GM15510 (cell line): Measurements from ENCODE around the gene TMEM176A.

Experiments
- POLR2A ChIP-seq: IDR thresholded peaks from 3 replicates; pipeline ENCODE4 v1.6.1; 2011; ENCODE audit warnings: borderline replicate concordance; ENCODE audit not compliant: insufficient read length; ENCODE audit errors: extremely low read depth

The TMEM176A gene, protein sequence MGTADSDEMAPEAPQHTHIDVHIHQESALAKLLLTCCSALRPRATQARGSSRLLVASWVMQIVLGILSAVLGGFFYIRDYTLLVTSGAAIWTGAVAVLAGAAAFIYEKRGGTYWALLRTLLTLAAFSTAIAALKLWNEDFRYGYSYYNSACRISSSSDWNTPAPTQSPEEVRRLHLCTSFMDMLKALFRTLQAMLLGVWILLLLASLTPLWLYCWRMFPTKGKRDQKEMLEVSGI

GRCh38 chr7:150800581-150801241 lies at the start of gene TMEM176A:
TMEM176A (plus strand) TSS chr7:150800769; CDS start chr7:150801551, 782 bp downstream.
- no peak for TF ChIP-seq POLR2A

- no peak for TF ChIP-seq POLR2A
These were observed 48.9 kb upstream of the TMEM176A start for GRCh38 chr7:150751702-150752101.

DNA sequence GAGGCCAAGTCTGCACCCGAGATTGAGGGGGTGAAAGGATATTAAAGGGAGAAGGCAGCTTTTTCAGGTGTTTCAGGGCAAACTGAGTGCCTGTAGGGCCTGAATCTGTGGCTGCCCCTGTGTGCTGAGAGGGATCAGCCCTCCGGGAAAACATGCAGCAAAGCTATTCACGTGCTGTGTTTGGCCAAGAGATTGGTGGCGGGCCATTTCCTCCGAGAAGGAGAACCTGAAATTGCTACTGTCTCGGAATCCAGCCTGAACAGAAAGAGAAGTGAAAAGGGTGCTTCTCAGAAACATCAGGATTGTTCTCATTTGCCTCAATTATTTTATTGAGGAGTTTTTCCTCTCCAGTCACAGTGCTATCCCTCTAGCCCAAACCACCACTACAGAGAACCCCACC lies 47.3 kb upstream of the TMEM176A start:
- no peak for TF ChIP-seq POLR2A

- TF ChIP-seq POLR2A, result no peak
These were observed 46.6 kb upstream of the TMEM176A start for GRCh38 chr7:150753826-150754603.

DNA sequence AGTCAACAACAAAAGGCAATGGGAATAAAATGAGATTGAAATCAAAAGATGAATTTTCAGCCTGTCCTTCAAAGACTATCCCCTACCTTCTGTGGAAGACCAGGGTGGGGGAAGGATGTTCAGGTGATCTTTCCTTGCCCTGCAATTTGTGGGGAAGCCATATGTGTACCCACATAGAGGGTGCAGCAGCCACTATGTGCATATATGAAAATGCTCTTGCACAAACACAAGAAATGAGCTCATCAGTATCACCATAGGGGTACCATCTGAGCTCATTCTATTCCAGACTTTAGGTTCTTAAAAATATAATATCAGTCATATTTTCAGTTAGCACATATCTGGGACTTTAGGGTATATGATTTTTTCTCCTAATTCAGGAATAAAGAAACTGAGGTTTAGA lies 45.6 kb upstream of the TMEM176A start:
- TF ChIP-seq POLR2A, result no peak

DNA sequence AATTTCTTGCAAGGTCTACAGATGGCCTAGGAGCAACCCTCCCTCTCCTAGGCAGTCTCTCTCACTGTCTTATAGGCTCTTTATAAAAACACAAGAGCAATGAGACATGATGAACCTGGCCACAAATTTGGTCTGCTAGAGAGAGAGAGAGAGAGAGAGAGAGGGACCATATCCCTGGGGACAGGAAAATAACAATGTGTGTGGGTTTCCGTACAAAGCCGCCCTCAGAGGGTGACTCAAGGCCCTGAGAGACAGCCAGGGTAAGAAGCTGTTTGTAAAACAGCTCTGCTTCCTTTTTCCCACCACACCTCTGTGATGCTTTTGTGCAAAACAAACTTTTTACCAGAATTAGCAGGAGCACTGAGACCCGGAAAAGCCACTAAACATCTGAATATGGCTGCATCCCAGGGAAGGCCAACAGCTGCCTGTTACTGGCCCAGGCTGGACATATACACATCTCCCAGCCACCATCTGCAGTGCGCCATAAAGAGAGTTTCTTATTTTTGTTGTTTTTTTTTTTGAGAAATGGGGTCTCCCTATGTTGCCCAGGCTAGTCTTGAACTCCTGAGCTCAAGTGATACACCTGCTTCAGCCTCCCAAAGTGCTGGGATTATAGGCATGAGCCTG lies 45.0 kb upstream of the TMEM176A start:
- no peak for TF ChIP-seq POLR2A

GRCh38 chr7:150756166-150756565 lies 44.4 kb upstream of the TMEM176A start:
- TF ChIP-seq POLR2A, result no peak

- TF ChIP-seq POLR2A, result no peak
These were observed 43.7 kb upstream of the TMEM176A start for GRCh38 chr7:150756858-150757257.

DNA sequence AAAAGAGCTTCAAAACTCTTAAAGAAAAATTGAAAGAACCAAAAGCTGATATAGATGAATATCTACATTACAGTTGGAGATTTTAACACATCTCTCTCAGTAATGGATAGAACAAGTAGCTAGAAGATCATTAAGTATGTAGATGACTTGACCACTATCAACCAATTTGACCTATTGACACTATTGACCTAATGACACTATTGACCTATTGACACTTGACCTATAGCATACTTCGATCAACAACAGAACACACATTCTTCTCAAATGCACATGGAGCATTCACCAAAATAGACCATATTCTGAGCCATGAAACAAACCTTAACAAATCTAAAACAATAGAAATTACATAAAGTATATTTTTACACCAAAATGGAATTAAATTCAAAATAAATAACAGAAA lies 41.1 kb upstream of the TMEM176A start:
- no peak for TF ChIP-seq POLR2A

DNA sequence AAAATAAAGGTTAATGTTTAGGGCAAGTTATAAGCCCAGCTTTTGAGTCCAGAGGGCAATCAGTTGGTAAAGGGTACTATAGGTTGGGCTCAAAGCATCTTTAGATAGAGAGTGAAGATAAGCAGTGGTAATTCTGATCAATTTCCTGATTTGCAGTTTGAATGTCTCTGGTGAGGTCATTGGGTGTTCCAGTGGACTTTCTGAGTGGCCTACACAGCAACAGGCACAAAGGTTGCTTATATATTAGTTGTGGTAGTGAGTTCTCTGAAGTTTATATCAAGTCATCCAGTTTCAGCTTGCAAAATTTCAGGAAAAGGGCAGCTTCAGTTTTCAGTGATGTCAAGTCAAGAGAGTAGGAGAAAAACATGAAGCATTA lies 34.2 kb upstream of the TMEM176A start:
- no peak for TF ChIP-seq POLR2A

GRCh38 chr7:150769768-150770167 lies 30.8 kb upstream of the TMEM176A start:
- no peak for TF ChIP-seq POLR2A

GRCh38 chr7:150778014-150778737 lies 22.4 kb upstream of the TMEM176A start:
- TF ChIP-seq POLR2A, result no peak

- no peak for TF ChIP-seq POLR2A
These were observed 21.7 kb upstream of the TMEM176A start for GRCh38 chr7:150778738-150779301.

DNA sequence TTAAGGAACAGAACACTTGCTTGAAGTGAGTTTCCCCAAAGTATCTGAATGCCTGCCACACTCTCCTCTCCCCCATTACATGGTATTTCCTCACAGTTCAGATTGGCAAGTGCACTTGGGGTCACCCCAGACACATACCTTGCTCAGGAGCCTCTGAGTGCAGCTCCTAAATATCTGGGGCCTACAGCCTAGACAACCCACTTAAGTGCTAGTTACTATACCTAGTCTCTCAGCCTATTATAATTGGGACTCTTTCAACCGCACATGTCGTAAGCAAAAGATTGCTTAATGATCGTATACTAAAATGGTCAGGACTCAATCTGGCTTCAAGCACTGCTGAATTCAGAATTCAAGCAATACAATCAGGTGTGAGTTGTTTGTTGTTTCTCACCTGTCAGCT lies 20.3 kb upstream of the TMEM176A start:
- TF ChIP-seq POLR2A, result no peak
